Psoas muscle (tissue), 8 donors: Measurements from ENCODE around the gene PDZD4. TPM values are rescaled to one million over a fixed set of nuclear protein-coding genes. Genes with fewer than 3 reads are reported as not detected.
A peak's percentile ranks its signal among the peaks of the same experiment; 100 is the strongest.

Experiments used
- ATAC-seq, 4 donors: fragments of 200-7000 bp; cut with Tn5 transposase; one replicate each; pipeline ENCODE4 v1.9.1; 2020; ENCODE audit warnings: moderate library complexity in 3 of 4, mild to moderate bottlenecking in 2 of 4
- DNase-seq, 2 donors: peaks; one replicate each; pipeline ENCODE4 v3.0.0-alpha.2; 2020
- H3K27ac ChIP-seq: fragments of 200-600 bp; one replicate; pipeline ENCODE4 v1.8.0; 2022
- H3K27me3 ChIP-seq, 3 donors: fragments of 200-600 bp in 1 of 3; one replicate each; pipeline versions ENCODE4 v1.6.1 to v1.8.0; 2013 to 2022; ENCODE audit warnings: low read length in 2 of 3, mild to moderate bottlenecking in 2 of 3, moderate library complexity in 1 of 3; ENCODE audit not compliant: insufficient read depth in 3 of 3
- H3K36me3 ChIP-seq, 2 donors: fragments of 200-600 bp in 1 of 2; one replicate each; pipeline versions ENCODE4 v1.6.1 to v1.8.0; 2013 to 2022; ENCODE audit warnings: low read depth in 1 of 2, mild to moderate bottlenecking in 1 of 2, moderate library complexity in 1 of 2; ENCODE audit not compliant: insufficient read depth in 1 of 2
- H3K4me1 ChIP-seq: fragments of 200-600 bp; one replicate; pipeline ENCODE4 v1.8.0; 2022
- H3K4me3 ChIP-seq: fragments of 200-600 bp; one replicate; pipeline ENCODE4 v1.8.0; 2022; ENCODE audit warnings: mild to moderate bottlenecking
- H3K9me3 ChIP-seq: fragments of 200-600 bp; one replicate; pipeline ENCODE4 v1.8.0; 2022
- WGBS, 3 donors: extraction: QIAGEN DNeasy Blood & Tissue Kit; methylation state at CpG; one replicate each; pipeline versions ENCODE4 v1.1.6 to v1.1.7; 2013; 5-methylcytosine and 5-hydroxymethylcytosine counted together
- intact Hi-C, 2 donors: fragments of 100-400 bp; cut with DNase I; formaldehyde crosslinking; loops; one replicate each; pipeline versions ENCODE4 v1.11.0 to v1.14.2; 2022
- polyA plus RNA-seq, 3 donors: library from polyadenylated mRNA; stranded (reverse); fragments of 200-250 nt; gene quantifications; one replicate each; pipeline ENCODE4 v1.2.3, GENCODE V29; 2013
- total RNA-seq, 4 donors: library from RNA; stranded (reverse); fragmentation: NEBNext Ultra II Directional in 2 of 4; extraction: Animal tissue kit (Norgen Biotek cat#: 25700) in 2 of 4; gene quantifications; one replicate each; pipeline versions ENCODE4 v1.2.1 to v1.2.4, GENCODE V29; 2021 to 2023
- TF ChIP-seq, protein P1 (sequence below): fragments of 200-600 bp; IDR thresholded peaks from one replicate; pipeline ENCODE4 v1.8.0; 2022; ENCODE audit warnings: antibody characterized with exemption
- donor health status: healthy with polysubstance abuse.
- donor health status: DM: no; HTN: no; CAD: no; lungs with moderate emphysema.
- donor health status: Bipolar disorder and iron deficiency.
- donor health status: healthy.
- donor health status: DM: yes; HTN: yes; CAD: no.
- donor health status: DM: no; HTN: no; CAD: no.
- donor health status: DM: no; HTN: no; CAD: no.
- donor health status: DM: yes; HTN: yes; CAD: no.

Gene PDZD4
- total and polyA plus RNA-seq, 7 donors, result 0.50 to 2.1 (median 1.3) TPM

DNA sequence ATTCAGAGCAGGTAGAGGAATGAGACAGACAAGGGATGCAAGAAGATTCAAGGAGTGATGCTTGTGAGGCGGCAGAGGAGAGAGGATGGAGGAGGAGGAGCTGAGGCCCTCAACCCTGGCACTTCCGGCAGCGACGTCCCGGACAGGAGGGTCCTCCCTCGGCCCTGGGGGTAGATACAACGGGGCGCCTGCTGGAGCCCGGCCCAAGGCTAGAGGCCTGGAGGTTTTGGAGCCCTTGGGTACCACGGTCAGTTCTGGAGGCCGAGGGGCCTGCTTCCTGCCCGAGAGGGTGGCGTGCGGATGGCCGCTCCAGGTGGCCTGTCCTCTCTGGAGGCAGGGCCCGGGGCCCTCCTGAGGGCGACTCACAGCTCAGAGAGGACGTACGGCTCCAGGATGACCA lies 22.4 kb downstream of the PDZD4 start:
- Histone ChIP-seq H3K4me3 (no peak overlapping the region), H3K9me3 (no peaks in the 10 kb centered on the region), H3K4me1 (no peaks in the 10 kb centered on the region), H3K36me3 (no peaks in the 10 kb centered on the region), H3K27ac (no peak overlapping the region), H3K27me3 (peaks cover 0 to 21% (median 0%) of the 10 kb centered on the region in 3 donors)
- TF ChIP-seq, protein P1, sequence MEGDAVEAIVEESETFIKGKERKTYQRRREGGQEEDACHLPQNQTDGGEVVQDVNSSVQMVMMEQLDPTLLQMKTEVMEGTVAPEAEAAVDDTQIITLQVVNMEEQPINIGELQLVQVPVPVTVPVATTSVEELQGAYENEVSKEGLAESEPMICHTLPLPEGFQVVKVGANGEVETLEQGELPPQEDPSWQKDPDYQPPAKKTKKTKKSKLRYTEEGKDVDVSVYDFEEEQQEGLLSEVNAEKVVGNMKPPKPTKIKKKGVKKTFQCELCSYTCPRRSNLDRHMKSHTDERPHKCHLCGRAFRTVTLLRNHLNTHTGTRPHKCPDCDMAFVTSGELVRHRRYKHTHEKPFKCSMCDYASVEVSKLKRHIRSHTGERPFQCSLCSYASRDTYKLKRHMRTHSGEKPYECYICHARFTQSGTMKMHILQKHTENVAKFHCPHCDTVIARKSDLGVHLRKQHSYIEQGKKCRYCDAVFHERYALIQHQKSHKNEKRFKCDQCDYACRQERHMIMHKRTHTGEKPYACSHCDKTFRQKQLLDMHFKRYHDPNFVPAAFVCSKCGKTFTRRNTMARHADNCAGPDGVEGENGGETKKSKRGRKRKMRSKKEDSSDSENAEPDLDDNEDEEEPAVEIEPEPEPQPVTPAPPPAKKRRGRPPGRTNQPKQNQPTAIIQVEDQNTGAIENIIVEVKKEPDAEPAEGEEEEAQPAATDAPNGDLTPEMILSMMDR, result no peak
- WGBS, 3 donors, result 93 to 94% (median 94%) methylated on average over 10 to 19 of the region's 19 CpGs
- intact Hi-C loops, result no loop called here
- no peak for DNase-seq
- no peak for ATAC-seq

DNA sequence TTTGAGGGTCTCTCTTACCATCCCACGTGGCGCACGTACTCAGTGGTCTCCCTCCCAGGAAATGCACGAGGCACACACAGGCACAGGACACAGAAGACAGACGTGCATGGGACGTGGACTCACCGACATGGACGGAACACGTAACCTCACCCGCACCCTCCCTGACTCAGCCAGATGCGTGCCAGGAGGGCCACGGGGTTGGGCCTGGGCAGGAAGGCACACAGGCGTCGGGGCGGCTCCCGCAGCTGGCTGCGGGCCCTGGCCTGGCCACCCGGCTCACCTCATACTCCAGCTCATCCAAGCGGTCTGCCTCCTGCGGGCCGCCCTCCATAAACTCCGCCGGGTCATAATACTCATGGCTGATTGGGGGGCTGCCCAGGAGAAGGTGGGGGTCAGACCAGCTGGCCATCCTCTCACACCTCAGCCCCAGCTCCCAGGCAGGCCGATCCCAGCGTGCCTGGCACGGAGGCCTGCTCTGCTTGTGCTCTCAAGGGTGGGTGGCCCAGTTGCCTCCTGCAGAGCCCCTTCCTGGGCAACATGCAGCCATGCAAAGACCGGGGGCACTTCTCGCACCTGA lies 23.3 kb downstream of the PDZD4 start:
- intact Hi-C loops, result no loop called here
- TF ChIP-seq, protein P1, result no peak
- H3K9me3 ChIP-seq, result no peaks in the 10 kb centered on the region
- H3K4me3 ChIP-seq, result no peak overlapping the region
- H3K27ac ChIP-seq, result no peak overlapping the region
- ATAC-seq (peak; percentile 37 to 62 (median 44)), DNase-seq (no peak)
- 77 to 86% (median 79%) methylated on average over 12 to 28 of the region's 28 CpGs for WGBS, 3 donors
- no peaks in the 10 kb centered on the region for H3K36me3 ChIP-seq
- H3K4me1 ChIP-seq, result no peaks in the 10 kb centered on the region
- H3K27me3 ChIP-seq, result peaks cover 0 to 18% (median 0%) of the 10 kb centered on the region in 3 donors

DNA sequence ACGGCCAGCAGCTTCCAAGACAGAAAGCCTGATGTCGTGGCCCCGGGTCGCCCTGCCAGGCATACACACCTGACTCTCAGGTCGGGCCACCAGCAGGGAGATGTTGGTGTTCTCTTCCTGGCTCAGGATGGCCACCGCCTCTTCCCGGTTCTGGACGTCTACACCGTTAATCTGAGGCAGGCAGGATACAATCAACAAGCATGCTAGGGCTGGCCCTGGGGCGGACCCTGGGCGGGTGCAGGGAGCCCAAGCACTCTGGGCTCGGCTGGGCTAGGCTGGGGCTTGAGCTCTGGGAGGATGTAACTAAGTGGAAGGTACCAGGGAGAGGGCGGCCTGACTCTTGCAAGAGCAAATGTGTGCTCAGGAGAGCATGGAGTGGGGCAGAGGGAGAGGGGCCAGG lies 24.9 kb downstream of the PDZD4 start:
- intact Hi-C loops, result no loop called here
- TF ChIP-seq, protein P1, result no peak

DNA sequence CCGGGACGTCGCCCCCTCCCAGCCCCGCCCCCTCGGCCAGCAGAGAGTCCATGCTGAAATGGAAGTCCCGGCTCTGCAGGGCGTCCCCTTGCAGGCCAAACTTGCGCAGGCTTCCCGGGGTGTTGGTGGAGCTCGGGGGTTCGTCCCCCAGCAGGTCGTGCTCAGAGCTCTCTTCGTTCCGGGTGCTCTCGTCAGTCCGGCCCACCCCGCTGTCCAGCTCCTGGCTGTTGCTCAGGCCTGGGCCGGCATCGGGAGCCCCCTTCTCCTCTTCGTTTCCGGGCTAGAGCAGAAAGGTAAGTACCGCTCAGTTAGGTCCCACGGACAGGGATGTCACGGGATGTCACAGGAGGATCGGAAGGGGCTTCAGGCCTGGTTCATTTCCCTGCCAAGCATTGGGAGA lies 25.7 kb downstream of the PDZD4 start:
- Histone ChIP-seq H3K36me3 (no peaks in the 10 kb centered on the region), H3K9me3 (no peaks in the 10 kb centered on the region), H3K27ac (no peak overlapping the region), H3K4me3 (no peak overlapping the region), H3K4me1 (no peaks in the 10 kb centered on the region), H3K27me3 (peaks cover 0 to 10% (median 0%) of the 10 kb centered on the region in 3 donors)
- intact Hi-C loops, result no loop called here
- TF ChIP-seq, protein P1, result no peak
- whole genome bisulfite sequencing, 3 donors, result 88 to 95% (median 92%) methylated on average over 10 to 25 of the region's 25 CpGs
- ATAC-seq, result no peak
- peak in 1 of 2 donors; percentile 23 for DNase-seq

More for the DNA sequence above, 24.9 kb downstream of the PDZD4 start:
- Histone ChIP-seq H3K4me1 (no peaks in the 10 kb centered on the region), H3K9me3 (no peaks in the 10 kb centered on the region), H3K27me3 (peaks cover 0 to 10% (median 0%) of the 10 kb centered on the region in 3 donors), H3K36me3 (no peaks in the 10 kb centered on the region), H3K4me3 (no peak overlapping the region), H3K27ac (no peak overlapping the region)
- ATAC-seq (no peak), DNase-seq (no peak)
- WGBS, 3 donors, result 87 to 90% (median 89%) methylated on average over 12 to 13 of the region's 13 CpGs
